NK-92 (cell line): ENCODE data around the gene MB.

Experiments
- DNase-seq: peaks from one replicate; lab custom pipeline; 2025; ENCODE audit not compliant: unreplicated experiment; lab: John Stamatoyannopoulos, UW

Gene MB

DNA sequence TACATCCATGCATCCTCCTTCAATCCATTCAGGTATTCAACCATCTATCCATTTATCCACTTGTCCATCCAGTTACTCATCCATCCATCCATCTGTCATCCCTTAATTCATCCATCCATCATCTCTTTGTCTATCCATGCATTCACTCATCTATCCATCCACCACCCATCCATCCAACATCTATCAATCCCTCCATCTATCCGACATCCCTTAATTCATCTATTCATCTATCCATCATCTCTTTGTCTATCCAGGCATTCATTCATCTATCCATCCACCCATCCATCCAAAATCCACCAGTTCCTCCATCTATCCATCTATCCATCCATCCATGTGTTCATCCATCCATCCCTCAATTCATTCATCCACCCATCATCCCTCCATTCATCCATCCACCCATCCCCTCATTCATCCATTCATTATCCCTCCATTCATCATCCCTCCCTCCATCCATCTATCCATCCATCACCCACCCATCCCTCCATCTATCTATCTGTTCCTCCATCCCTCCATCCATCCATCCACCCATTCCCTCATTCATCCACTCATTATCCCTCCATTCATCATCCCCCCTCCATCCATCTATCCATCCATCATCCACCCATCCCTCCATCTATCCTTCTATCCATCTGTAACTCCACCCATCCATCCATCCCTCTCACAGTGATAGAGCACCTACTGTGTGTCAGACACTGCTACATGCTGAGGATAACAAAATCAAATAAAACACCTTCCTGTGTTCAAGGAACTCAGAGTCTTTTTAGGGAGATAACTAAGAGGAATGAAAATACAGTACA is 1.5 kb upstream of the MB start:
- DNase-seq: no peak

DNA sequence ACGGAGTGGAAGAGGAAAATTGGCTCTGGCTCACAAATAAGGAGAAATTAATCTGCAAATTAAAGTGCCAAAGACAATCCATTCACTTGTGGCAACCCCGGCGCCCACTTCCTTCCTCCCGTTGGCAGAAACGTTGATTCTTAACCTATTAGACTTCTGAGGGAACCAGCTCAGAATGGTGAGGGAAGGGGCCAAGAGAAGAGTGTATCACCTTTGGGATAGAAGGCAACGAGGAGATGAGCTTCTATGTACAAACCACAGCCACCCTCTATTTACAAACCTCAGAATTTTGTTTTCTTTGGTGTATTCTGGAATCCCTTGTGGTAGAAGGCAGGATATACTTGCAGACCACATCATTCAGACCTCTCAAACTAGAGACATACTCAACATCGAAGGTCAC is 1.1 kb downstream of the MB start:
- DNase-seq: no peak

DNA sequence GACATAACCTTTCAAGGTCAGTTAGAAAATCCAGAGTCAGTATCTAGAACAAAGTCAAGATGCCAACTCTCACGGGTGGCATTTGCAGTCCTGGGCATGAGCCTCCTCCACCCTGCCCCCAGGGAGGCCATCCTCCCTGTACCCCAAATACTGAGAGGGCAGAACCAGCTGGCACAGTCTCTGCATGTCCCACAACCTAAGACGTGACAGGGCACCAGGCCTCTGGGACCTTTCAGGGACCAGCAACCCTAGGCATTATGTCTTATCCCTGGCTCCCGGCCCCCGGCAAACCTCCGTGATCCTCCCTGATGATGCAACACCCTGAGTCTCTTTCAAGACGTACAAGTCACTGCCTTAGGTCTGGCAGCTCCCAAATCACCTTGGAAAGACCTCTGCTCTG is 2.0 kb downstream of the MB start:
- no peak for DNase-seq

DNA sequence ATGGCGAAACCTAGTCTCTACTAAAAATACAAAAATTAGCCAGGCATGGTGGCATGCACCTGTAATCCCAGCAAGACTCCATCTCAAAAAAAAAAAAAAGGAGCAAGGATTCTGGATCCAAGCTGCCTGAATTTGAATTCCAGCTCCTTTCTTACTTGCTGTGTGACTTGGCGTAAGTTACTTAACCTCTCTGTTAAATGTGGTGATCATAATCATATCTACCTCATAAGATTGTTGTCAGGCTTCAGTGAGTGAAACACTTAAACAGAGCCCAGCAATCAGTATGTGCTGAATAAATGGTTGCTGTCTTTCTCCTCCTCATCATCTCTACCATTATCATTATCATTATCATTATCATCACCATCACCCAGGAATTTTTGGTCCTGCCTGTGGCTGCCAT is 2.7 kb downstream of the MB start:
- DNase-seq: no peak

DNA sequence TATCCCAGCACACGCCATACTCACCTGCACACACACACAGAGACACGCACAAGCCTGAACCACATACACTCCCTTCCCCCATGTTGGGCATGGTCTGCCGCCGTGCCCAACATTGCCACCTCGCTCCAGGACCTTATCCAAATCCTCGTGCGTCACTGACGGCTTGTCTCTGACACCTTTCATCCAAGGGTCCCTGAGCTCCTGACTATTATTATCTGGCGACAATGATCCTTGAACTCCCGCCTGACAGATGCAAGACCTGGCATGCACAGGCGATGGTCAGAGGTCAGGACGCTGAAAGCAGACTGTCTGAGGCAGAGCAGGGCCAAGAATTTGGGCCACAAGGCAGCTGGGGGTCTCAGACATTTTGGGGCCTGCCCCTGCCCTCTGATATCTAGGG is 4.2 kb downstream of the MB start:
- no peak for DNase-seq

DNA sequence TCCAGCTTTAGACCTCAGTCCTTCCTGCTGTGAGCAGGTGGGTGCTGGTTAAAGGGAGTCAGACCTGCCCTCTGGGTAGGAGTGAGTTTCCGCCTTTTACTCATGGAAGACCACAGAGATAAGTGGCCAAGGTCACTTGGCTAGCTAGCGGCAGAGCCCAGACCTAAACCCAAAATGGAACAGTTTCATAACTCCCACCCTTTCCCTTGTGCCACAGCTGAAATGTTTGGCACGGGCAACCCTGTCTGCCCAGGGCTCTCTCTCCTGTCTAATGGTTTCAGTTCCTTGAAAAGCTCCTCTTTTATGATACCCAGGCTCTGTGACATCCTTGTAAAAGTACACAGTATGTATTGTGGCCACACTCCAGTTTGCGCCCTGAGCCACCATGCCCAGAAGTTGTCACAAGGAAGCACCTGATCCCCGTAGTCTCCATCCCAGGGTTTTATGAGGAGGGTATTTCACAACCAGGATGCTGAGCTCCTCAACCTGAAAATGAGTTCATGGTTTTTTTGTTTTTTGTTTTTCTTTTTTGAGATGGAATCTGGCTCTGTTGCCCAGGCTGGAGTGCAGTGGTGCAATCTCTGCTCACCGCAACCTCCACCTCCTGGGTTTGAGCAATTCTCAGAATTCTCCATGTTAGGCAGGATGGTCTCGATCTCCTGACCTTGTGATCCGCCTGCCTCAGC is 5.1 kb downstream of the MB start:
- no peak for DNase-seq

DNA sequence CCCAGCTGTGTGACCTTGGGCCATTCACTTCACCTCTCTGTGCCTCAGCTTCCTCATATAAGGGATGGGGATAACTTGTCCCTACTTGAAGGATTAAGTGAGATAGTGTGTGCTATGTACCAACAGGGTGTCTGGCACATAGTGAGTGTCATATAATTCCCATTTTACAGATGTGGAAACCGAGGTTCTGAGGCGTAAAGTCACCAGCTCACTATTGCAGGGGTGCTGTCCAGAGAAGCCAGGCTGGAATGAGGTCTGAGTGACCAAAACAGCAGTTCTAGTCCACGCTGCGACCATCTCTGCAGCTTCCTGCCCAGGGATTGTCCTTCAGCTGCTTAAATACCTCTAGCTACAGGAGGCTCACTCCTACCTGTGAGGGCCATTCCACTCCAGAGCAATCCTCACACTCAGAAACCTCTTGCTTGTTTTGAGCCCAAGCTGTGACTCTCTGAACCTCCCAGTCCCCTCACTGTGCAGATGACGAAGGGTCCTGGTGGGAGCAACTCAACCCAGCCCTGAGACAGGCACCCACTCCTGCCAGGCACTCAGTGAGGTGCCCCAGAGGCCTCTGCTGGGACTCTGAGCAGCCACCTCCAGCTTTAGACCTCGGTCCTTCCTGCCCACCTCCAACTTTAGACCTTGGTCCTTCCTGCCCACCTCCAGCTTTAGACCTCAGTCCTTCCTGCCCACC is 5.8 kb downstream of the MB start:
- no peak for DNase-seq

DNA sequence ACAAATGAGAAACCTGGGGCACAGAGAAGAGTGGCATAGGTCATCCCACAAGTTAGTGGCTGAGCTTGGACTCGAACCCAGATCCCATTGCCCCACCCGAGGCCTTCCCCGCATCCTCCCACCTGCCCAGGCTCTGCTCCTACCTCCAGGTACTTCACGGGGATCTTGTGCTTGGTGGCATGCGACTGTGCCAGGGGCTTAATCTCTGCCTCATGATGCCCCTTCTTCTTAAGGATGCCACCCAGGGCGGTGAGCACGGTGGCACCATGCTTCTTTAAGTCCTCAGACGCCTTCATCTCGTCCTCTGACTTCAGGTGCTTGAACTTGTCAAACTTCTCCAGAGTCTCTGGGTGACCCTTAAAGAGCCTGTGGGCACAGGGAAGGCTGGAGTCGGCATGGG is 6.4 kb downstream of the MB start:
- no peak for DNase-seq

DNA sequence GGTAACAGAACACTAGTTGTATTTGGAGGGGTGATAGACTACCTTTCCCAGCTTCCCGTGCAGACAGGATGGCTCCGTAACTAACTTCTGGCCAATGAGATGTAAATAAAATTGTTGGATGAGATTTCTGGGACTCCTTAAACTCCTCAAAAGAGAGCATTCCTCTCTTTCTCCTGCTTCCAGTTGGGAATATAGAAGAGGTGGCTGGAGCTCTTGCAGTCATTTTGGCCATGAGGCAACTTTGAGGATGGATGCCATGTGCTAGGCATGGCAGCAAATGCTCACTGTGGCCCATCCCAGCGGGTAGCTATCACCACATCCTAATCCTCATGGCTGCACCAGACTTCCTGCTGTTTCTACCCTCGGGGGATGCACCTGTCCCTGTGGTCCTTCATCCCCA is 7.4 kb downstream of the MB start:
- DNase-seq: no peak

DNA sequence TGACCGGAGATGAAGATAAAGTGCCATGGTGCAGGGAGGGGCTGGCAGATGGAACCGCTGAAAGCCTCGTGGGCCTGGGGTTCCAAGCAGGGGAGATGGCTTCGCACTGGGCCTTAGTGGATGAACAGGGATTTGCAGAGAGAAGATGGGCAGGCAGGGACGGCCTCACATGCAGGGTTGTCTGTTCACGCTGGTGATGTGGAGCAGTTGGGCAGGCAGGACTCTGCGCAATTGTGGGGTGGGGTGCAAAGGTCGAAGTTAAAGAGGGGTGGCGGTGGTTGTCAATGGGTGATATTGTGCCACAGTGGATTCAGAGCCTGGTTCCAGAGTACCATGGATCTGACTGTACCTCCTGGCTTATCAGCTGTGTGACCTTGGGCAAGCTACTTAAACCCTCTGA is 7.9 kb downstream of the MB start:
- no peak for DNase-seq

DNA sequence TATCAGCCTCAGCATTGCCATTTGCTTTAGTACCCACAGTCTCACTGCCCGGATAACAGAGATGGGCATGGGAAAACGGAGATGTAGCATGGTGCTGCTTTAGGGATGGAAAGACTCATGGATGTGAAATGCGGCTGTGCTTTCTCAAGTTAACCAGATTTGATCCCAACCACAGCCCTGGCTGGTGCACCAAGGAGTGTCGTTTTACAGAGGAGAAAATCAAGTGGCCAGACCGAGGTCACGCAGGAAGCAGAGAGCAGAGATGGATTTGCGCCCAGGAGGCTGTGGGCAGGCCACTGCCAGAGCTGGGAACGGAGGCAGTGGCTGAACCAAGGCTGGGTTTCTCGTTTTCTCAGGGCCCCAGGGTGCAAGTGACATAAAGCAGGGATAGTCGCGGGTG is 9.0 kb downstream of the MB start:
- no peak for DNase-seq

DNA sequence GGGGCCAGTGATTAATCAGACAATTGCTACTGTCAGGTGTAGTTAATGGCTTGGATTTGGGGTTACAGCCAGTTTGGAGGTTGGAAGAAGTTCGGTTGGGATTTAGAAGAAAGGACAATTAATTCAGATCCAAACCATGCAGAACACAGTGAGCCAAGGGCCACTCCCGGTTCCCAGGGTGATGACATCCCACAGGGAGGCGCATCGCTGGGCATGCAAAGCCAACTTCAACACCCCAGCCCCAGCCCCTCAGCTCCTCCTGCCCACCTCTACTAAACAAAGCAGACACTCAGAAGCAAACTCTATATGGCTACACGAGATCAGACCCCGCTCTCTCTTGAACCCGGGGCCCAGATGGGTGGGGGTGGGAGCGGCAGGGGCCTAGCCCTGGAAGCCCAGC is 10.2 kb downstream of the MB start:
- no peak for DNase-seq

DNA sequence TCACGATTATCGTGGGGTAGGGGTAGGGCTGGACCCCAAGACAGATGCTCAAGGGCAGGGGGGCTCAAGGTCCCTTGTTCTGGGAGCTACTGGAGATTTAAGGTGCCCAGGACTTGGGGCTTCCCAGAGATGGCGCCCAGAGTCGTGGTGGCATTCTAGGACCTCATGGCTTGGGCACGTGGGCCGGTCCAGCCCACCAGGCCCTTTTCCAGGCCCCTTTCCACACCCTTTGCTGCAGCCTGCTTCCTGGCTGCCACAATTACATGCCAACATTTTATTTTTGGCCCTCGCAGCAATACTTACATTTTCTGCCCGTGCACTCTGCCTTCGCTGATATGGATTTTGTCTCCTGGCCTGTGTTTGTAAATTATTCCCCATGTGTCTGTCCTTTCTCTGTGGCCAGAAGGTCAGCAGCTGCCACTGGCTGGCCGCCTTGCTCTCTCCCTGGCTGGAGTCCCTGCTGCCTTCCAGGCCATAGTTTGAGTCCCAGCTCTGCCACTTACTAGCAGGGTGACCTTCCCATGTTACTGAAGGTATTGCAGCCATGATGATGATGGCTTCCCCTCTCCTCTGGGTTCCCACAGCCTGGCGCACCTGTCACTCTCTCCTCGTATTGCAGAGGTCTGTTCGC is 11.2 kb downstream of the MB start:
- DNase-seq: no peak

DNA sequence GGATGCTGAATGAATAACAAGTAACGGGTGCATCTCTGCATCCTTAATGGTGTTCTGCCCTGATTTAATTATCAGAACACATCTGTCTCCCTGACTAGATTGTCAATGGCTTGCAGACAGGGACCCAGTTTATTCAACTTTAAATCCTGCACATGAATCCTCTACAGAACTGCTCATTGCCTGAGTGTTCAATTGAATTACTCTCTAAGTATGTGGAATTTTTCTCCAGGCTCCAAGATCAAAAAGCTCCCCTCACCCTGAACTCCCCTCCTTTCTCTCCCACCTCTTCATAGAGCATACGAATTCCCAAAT is 11.8 kb downstream of the MB start:
- no peak for DNase-seq

DNA sequence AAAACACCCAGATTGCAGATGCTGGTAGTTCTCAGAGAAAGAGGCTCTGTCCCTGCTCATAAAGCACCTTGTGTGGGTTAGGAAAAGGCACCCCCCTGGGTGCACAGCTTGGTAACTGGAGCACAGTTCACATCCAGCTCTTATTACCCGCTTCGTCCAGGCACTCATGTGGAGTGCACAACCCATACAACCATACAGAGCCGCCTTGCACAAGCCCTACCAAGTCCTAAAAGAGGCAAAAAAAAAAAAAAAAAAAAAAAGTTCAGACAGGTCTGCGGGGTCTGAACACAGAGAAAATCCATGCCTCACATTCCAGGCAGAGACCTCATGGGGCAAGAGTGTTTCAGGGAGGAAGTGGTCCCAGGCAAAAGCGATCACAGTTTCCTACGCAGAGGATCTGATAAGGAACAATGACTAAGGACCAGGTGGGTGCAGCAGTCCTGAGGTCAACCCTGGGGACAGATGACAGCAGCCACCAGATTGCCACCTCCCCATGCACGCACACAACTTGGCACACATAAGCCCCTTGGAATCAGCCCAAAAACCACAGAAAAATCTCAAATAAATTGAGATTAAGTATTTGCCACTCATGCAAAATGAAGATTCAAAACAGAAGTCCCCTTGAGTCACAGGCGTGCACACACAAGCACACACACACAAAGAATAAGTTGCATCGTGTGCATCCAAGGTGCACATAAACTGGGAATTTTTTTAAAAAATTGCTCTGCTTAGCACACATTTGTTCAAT is 12.3 kb downstream of the MB start:
- DNase-seq: no peak

DNA sequence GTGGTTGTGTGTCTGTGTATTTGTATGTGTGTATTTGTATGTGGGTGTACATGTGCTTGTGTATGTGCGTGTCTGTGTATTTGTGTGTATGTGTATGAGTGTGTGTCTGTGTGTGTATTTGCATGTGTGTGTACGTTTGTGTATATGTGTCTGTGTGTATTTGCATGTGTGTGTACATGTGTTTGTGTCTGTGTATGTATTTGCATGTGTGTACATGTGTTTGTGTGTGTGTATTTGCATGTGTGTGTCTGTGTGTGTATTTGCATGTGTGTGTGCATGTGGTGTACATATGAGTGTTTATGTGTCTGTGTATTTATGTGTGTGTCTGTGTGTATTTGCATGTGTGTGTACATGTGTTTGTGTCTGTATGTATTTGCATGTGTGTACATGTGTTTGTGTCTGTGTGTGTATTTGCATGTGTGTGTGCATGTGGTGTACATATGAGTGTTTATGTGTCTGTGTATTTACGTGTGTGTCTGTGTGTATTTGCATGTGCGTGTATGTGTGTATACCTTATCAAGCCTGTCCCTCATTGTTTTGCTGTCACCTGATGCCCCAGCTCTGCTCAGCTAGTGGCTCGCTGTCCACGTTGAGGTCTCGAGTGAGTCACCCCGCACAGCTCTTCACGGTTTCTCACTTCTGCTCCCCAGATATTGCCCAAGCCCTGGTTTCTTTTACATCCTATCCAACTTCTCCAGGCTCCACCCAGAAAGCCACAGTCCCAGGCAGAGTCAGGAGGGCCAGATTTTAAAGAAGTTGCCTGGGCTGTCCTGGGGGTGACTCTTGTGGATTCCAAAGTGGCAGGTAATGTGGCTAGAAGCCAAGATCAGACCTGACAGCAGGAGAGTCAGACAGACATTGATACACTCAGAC is 15.2 kb downstream of the MB start:
- no peak for DNase-seq

DNA sequence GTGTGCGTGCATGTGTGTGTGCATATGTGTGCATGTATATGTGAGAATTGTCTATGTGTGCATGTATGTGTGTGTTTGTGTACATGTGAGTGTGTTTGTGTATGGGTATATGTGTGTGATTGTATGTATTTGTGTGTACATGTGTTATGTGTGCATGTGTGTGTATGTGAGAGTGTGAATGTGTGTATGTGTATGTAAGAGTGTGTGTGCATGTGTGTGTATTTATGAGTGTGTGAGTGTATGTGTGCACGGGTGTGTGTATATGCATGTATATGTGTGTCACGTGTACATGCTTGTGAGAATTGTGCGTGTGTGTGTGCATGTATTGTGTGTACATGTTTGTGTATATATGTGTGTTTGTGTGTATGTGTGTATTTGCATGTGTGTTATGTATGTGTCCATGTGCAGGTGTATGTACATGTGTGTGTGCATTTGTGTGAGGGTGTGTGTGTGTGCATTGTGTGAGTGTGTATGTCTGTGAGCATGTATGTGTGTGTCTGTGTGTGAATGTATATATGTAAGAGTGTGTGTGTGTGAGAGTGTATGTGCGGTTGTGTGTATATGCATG is 16.0 kb downstream of the MB start:
- no peak for DNase-seq

DNA sequence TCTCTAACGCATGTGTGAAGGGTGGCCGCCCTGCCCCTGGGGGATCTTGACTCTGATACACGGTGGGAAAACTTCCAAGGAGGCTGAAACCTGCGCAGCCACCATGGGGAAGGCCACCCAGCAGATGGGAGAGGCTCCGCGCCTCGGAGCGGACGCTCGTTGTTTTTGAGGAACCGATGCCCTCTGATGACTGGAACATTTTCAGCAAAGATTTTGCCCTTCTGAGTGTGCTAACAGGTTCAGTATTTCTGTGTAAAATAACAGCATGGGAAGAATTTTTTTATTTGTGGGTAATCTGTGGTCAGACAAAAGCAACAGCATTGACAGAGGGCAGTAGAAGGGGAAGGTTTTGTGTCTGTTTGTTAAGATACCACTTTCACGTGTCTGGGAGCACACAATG is 16.7 kb downstream of the MB start:
- DNase-seq: no peak

DNA sequence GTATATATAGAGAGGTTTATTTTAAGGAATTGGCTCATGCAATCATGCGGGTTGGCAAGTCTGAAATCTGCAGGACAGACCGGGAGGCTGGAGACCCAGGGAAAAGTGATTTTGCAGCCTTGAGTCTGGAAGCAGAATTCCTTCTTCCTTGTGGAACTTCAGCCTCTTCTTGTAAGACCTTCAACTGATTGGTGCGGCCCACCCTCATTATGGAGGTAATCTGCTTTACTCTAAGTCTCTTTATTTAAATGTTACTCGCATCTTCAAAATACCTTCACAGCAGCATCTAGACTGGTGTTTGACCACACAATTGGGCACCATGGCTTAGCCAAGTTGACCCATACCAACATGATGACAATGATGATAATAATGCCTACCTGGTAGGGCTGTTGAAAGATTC is 17.8 kb downstream of the MB start:
- DNase-seq: no peak

DNA sequence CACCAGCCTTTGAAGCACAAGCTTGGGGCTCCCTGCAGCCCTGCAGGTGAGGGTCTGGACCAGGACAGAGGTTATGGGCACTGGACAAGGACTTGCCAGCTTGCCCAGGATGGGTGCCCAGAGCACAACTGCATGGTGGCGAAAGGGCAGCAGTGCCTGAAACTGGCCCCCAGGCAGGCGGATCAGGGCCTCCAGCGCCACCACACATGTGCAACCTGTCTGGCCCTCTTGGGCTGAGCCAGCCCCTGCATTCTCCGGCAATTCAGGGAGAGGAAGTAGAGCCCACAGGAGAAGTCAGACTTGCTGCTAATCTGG is 18.8 kb downstream of the MB start:
- DNase-seq: no peak
